ENCODE results near the gene TSN.
"Not testable (repeated sequence)": the region's sequence is repeated elsewhere in the genome, so short reads cannot be mapped to it uniquely, and the experiment has no call there.

The TSN gene

GRCh38 chr2:121755237-121756111 is at the start of gene TSN:
TSN (plus strand) TSS chr2:121755651; CDS start chr2:121755780, 129 bp downstream.
- Histone ChIP-seq H3K9me3 (ENCODE audit: control insufficient read depth, insufficient read depth, low read length) (no peaks in the 10 kb centered on the region), H3K4me1 (ENCODE audit: insufficient read depth, low read length) (no peaks in the 10 kb centered on the region), H3K36me3 (ENCODE audit: insufficient read depth, low read length) (peaks cover 10% of the 10 kb centered on the region), H3K9ac (ENCODE audit: low read depth, low read length) (peak within 1 kb of the TSS; percentile 95)

- Histone ChIP-seq H3K9me3 (ENCODE audit: control insufficient read depth, insufficient read depth, low read length) (no peaks in the 10 kb centered on the region), H3K9ac (ENCODE audit: low read depth, low read length) (no peak overlapping the region), H3K36me3 (ENCODE audit: insufficient read depth, low read length) (no peaks in the 10 kb centered on the region), H3K4me1 (ENCODE audit: insufficient read depth, low read length) (peaks cover 4% of the 10 kb centered on the region; the same call in 1 of the 2 replicates)
These were observed 49.5 kb upstream of the TSN start for GRCh38 chr2:121705958-121706357.

- Histone ChIP-seq H3K36me3 (ENCODE audit: insufficient read depth, low read length) (no peaks in the 10 kb centered on the region), H3K9me3 (ENCODE audit: control insufficient read depth, insufficient read depth, low read length) (no peaks in the 10 kb centered on the region), H3K4me1 (ENCODE audit: insufficient read depth, low read length) (peaks cover 4% of the 10 kb centered on the region; the same call in 1 of the 2 replicates), H3K9ac (ENCODE audit: low read depth, low read length) (no peak overlapping the region)
These were observed 48.0 kb upstream of the TSN start for GRCh38 chr2:121707344-121707919.

DNA sequence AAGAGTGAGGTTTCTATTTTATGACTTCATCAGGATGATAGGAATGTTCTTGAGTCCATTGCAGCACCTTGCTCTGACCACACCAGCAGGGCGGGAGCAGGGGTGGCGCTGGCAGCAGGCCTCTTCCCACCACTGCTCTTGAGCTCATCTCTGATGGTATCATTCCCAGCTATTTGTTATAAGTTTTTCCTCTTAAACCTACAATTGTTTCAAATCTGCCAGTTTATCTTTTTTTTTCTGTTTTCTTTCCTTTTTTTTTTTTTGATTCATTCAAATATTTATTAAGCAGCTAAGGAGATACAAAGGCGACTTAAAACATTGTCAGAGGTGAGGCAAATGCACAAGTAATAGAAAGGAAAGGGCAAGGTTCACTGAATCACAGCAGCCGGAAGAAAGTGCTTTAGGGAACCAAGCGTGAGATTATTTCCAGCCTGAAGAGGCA is 47.5 kb upstream of the TSN start:
- H3K4me1 ChIP-seq (ENCODE audit: insufficient read depth, low read length): peaks cover 4% of the 10 kb centered on the region; the same call in 1 of the 2 replicates
- H3K9ac ChIP-seq (ENCODE audit: low read depth, low read length): no peak overlapping the region

GRCh38 chr2:121709776-121710469 is 45.5 kb upstream of the TSN start:
- no peak overlapping the region for H3K9ac ChIP-seq (ENCODE audit: low read depth, low read length)
- no peaks in the 10 kb centered on the region for H3K9me3 ChIP-seq (ENCODE audit: control insufficient read depth, insufficient read depth, low read length)
- H3K4me1 ChIP-seq (ENCODE audit: insufficient read depth, low read length): peaks cover 4% of the 10 kb centered on the region; the same call in 1 of the 2 replicates
- H3K36me3 ChIP-seq (ENCODE audit: insufficient read depth, low read length): no peaks in the 10 kb centered on the region

More for the DNA sequence above, 47.5 kb upstream of the TSN start:
- Histone ChIP-seq H3K36me3 (ENCODE audit: insufficient read depth, low read length) (no peaks in the 10 kb centered on the region), H3K9me3 (ENCODE audit: control insufficient read depth, insufficient read depth, low read length) (no peaks in the 10 kb centered on the region)

GRCh38 chr2:121710470-121711170 is 44.8 kb upstream of the TSN start:
- Histone ChIP-seq H3K36me3 (ENCODE audit: insufficient read depth, low read length) (no peaks in the 10 kb centered on the region), H3K9me3 (ENCODE audit: control insufficient read depth, insufficient read depth, low read length) (no peaks in the 10 kb centered on the region), H3K4me1 (ENCODE audit: insufficient read depth, low read length) (peaks cover 4% of the 10 kb centered on the region; the same call in 1 of the 2 replicates), H3K9ac (ENCODE audit: low read depth, low read length) (no peak overlapping the region)

- not testable (repeated sequence) for H3K9me3 ChIP-seq (ENCODE audit: control insufficient read depth, insufficient read depth, low read length); H3K9ac ChIP-seq (ENCODE audit: low read depth, low read length)
These were observed 44.0 kb upstream of the TSN start for GRCh38 chr2:121711481-121711880.

GRCh38 chr2:121716126-121716525 is 39.3 kb upstream of the TSN start:
- no peaks in the 10 kb centered on the region for H3K9me3 ChIP-seq (ENCODE audit: control insufficient read depth, insufficient read depth, low read length)
- no peak overlapping the region for H3K9ac ChIP-seq (ENCODE audit: low read depth, low read length)

More at GRCh38 chr2:121711481-121711880, 44.0 kb upstream of the TSN start:
- H3K4me1 ChIP-seq (ENCODE audit: insufficient read depth, low read length); H3K36me3 ChIP-seq (ENCODE audit: insufficient read depth, low read length): not testable (repeated sequence)

GRCh38 chr2:121717529-121717928 is 37.9 kb upstream of the TSN start:
- Histone ChIP-seq H3K36me3 (ENCODE audit: insufficient read depth, low read length) (no peaks in the 10 kb centered on the region), H3K9ac (ENCODE audit: low read depth, low read length) (no peak overlapping the region), H3K9me3 (ENCODE audit: control insufficient read depth, insufficient read depth, low read length) (no peaks in the 10 kb centered on the region), H3K4me1 (ENCODE audit: insufficient read depth, low read length) (no peaks in the 10 kb centered on the region)

More at GRCh38 chr2:121716126-121716525, 39.3 kb upstream of the TSN start:
- Histone ChIP-seq H3K36me3 (ENCODE audit: insufficient read depth, low read length) (no peaks in the 10 kb centered on the region), H3K4me1 (ENCODE audit: insufficient read depth, low read length) (no peaks in the 10 kb centered on the region)

- H3K4me1 ChIP-seq (ENCODE audit: insufficient read depth, low read length): no peaks in the 10 kb centered on the region
- H3K36me3 ChIP-seq (ENCODE audit: insufficient read depth, low read length): peaks cover 3% of the 10 kb centered on the region; the same call in 1 of the 2 replicates
- no peaks in the 10 kb centered on the region for H3K9me3 ChIP-seq (ENCODE audit: control insufficient read depth, insufficient read depth, low read length)
- H3K9ac ChIP-seq (ENCODE audit: low read depth, low read length): no peak overlapping the region
These were observed 33.5 kb upstream of the TSN start for GRCh38 chr2:121721926-121722325.

DNA sequence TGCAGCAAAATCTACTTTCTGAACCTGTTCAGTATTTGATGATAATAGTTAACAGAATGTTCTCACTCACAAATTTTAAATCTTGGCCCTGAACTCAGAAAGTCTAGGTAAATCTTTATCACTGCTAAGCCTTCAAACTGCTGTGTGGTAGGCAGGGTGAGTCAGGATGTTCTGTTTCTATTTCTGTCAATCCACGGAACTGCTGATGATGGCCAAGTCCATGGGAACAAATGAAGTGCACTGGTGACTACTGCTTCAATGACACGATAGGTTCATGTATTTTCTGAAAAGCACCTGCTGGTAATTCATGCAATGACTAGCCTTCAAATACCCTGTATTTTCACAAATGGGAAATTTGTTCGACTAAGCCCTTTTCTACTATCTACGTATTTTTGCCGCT is 33.0 kb upstream of the TSN start:
- Histone ChIP-seq H3K9me3 (ENCODE audit: control insufficient read depth, insufficient read depth, low read length) (no peaks in the 10 kb centered on the region), H3K4me1 (ENCODE audit: insufficient read depth, low read length) (no peaks in the 10 kb centered on the region), H3K9ac (ENCODE audit: low read depth, low read length) (no peak overlapping the region), H3K36me3 (ENCODE audit: insufficient read depth, low read length) (peaks cover 8% of the 10 kb centered on the region; the same call in 1 of the 2 replicates)

DNA sequence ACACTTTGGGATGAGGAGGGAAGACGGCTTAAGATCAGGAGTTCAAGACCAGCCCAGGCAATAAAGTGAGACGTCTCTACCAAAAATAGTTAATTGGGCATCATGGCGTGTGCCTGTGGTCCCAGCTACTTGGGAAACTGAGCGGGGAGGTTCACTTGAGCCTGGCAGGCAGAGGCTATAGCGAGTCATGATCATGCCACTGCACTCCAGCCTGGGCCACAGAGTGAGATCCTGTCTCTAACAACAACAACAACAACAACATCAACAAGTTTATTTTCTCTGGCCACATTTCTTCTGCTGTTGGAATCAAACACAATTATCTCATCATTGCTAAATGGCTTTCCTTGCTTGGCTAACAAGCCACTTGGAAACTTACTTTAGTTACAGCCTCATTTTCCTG is 32.1 kb upstream of the TSN start:
- Histone ChIP-seq H3K4me1 (ENCODE audit: insufficient read depth, low read length) (no peaks in the 10 kb centered on the region), H3K9me3 (ENCODE audit: control insufficient read depth, insufficient read depth, low read length) (no peaks in the 10 kb centered on the region), H3K36me3 (ENCODE audit: insufficient read depth, low read length) (peaks cover 8% of the 10 kb centered on the region; the same call in 1 of the 2 replicates), H3K9ac (ENCODE audit: low read depth, low read length) (no peak overlapping the region)

- no peak overlapping the region for H3K9ac ChIP-seq (ENCODE audit: low read depth, low read length)
- H3K4me1 ChIP-seq (ENCODE audit: insufficient read depth, low read length): no peaks in the 10 kb centered on the region
- peaks cover 28% of the 10 kb centered on the region for H3K36me3 ChIP-seq (ENCODE audit: insufficient read depth, low read length)
- no peaks in the 10 kb centered on the region for H3K9me3 ChIP-seq (ENCODE audit: control insufficient read depth, insufficient read depth, low read length)
These were observed 28.1 kb upstream of the TSN start for GRCh38 chr2:121727332-121727731.

GRCh38 chr2:121727950-121728349 is 27.5 kb upstream of the TSN start:
- Histone ChIP-seq H3K36me3 (ENCODE audit: insufficient read depth, low read length) (peaks cover 30% of the 10 kb centered on the region), H3K9me3 (ENCODE audit: control insufficient read depth, insufficient read depth, low read length) (no peaks in the 10 kb centered on the region), H3K9ac (ENCODE audit: low read depth, low read length) (no peak overlapping the region)

More at GRCh38 chr2:121727950-121728349, 27.5 kb upstream of the TSN start:
- no peaks in the 10 kb centered on the region for H3K4me1 ChIP-seq (ENCODE audit: insufficient read depth, low read length)
